Stimulated activated CD8-positive, alpha-beta memory T cell treated with anti-CD3 and anti-CD28 coated beads, Interleukin-12 subunit alpha, Interleukin-12 subunit beta, amount 100 ng/mL, for 1 hour (primary cell): ENCODE data around the gene UBAC1.

ENCODE experiments used
- DNase-seq: peaks from one replicate; pipeline ENCODE4 v3.0.0-alpha.2; 2020; ENCODE audit warnings: low read depth

Gene UBAC1

DNA sequence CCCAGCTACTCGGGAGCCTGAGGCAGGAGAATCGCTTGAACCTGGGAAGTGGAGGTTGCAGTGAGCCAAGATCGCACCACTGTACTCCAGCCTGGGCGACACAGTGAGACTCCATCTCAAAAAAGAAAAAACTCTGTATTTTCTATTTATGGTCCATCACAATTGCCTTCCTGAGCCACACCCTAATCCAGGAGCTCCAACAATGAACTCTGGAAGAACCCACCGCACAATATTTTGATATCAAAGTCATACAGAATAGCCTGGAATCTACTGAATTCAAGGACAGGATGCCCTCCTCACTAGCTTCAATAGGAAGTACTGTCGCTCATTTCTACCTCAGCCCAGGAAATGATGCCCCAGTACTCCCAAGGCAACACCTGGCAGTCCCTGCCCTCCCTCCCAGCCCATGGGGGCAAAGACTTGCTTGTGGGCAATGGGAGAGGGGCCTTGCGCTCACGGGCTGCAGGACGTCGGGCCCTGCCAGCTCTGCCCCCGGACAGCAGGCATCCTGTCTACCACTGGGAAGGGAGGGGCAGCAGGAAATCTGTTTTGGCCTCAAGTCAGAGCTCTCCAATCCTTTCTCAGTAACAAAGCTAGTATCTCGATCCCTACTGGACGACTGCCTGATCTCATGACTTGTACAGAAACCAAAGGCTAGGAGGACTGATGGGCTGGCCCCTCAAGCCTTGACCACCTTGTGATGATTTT lies 19.7 kb downstream of the UBAC1 start:
- no peak for DNase-seq

DNA sequence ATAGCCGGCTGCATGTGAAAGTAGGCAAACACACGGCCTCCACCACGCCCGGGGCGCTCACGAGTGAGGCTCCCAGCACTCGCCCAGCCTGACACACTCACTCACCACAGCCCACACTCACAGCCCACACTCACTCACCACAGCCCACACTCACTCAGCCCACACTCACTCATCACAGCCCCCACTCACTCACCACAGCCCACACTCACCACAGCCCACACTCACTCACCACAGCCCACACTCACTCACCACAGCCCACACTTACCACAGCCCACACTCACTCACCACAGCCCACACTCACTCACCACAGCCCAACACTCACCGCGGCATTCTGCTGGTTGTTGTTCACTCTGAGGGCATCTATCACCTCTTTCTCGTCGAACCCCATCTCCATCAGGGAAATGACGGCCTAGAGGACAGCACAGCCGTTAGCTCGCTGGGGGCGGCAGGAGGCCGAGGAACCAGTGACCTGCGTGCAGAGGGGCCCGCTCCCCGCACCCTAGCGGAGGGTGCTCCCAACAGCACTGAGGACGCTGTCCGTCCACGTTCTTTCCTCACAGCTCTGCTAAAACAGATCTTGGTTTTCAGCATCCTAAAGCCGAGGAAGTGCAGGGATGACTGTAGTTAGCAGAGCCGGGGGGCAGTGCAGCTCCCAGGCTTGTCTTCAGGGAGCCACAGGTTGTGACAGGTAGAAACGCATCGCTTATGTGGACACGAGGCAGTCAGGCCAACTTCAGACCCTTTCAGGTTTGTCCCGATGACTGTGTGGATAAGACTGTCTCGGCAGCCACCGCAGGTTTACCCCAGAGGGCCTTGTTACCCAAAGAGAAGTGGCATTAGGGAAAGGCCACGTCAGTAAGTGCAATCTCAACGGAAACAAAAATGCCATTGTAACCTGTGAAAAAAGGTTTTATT lies 21.6 kb downstream of the UBAC1 start:
- DNase-seq, result peak; percentile 12

DNA sequence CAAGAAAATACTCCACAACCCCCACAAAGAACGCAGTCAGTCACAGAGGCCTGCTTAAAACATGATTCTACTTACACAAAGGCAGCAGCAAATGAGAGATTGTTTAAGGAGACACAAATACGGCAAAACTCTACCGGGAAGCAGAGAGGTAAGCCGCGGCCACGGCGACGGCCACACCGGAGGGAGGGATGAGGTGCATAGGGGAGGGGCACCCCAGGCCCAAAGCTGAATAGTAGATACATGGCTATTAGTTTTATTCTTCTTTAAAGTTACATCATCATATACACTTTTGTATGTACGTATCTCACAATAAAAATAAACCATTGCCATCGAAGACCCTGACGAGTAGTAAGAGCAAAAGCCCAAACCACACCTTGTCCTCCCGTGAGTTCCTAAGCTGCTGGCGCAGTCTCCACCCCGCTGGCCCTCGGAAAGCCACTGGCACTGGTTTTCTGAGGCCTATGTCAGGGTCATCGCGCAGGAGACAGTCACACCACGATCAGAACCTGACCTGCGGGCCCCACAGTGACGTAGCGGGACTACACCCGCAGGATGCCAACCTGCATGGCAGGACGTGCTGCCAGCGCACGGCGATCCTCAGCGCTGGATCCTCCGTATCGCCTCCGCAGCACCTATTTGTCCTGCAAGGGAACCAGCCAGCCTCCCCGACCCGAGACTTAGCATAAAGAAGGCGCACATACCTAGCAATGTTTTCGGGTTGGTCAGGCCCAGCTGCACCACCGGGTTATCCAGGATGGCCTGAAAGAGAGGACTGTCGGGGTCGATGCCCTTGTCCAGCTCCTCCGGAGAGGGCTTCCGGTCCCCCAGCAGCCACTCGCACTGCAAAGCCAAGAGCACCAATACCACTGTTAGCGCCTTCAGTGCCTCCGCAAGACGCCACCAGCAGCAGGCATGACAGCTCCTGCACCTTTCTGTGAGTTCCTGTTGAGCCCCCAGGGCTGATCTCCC lies 23.4 kb downstream of the UBAC1 start:
- no peak for DNase-seq

DNA sequence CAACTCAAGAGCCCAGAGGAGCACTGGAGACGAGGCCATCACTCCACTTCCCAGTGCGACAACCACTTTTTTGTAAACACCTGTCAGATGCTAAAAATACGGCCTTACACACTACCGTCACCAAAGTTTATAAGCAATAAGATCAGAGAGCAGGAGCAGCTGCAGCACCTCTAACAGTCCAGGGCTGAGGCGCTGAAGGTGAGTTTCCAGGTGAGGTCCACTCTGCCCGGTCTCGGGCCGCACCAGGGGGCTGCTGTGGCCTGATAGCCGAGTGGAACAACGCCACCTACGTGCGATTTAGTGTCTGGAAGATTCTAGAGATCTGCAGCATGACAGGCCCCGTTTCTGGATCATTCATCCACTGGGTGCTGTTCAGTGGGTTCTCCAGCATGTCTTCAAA lies 28.1 kb downstream of the UBAC1 start:
- DNase-seq, result no peak

DNA sequence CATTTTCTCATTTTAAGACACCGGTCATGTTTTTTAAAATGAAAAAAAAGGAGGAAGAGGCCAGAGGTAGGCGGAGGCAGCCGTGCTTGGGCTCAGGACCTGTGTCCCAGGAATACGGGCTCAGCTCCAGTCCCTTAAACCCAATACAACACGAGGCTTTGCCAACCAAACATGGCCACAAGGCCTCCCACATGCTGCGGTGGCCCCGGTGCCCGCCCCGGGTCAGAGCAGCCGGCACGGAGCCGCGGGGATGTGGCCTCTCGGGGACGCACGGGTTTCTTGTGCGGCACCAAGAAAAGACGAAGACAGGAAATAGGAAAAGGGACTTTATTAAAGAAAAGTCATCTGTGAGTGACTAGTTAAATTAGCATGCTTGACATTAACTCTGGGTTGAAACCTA lies 28.5 kb downstream of the UBAC1 start:
- no peak for DNase-seq

DNA sequence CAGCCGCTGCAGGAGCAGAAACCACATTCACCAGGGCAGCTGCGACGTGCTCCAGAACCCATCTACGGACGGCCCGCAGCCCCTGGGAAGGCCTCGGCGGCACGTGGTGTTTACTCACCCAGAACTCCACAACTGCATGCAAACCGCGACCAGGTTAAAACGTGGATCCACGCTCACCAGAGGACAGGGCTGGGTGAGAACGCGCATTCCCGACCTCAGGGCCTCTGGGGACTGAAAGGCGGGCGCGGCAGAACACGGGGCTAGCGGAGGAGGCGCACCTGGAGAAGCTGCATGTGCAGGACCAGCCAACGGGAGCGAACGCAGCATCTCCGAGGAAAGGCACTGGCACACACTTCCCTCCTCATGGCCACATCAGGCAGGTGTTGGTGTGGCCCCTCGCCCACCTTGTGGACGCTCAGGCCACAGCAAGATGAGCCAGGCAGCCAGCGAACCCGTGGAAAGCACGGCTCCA lies 29.8 kb downstream of the UBAC1 start:
- no peak for DNase-seq

DNA sequence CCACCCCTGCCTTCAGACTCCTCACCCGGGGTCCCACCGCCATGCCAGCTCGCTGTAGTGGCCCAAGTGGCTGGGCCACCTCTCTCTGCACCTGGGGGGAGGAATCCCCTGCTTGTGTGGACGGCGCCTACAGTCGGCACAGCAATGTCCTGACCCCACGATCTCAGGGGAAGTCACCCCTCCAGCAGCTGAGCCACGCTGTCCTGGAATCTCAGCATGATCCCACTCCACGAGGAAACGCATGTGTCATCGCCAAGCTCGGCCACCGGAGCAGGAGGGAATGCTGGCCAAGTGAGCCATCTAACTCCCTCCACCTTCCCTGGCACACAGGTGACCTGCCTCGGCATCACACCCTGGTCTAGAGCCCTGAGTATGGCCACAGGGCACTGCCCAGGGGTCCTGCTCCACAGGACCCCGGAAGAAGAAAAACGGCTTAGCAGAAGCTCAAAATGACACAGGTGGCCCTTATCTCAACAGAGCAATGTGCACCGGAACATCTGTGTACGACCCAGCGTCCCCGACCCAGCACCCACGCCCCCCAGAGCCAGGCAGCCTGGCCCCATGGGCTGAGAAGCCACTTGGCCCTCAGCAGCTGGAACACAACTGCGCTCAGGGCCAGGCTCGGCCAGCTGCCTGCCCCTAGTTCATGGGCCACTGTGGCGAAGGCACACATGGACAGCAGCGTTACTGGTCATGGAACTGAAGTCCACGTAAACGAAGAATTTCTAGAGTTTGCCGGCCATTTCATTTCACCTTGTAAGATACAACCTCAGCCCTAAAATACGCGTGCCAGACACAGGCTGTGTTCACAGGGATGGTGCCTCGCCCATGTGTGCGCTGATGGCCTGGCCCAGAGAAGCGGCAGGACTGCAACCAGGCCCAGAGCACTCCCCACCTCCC lies 30.5 kb downstream of the UBAC1 start:
- no peak for DNase-seq

DNA sequence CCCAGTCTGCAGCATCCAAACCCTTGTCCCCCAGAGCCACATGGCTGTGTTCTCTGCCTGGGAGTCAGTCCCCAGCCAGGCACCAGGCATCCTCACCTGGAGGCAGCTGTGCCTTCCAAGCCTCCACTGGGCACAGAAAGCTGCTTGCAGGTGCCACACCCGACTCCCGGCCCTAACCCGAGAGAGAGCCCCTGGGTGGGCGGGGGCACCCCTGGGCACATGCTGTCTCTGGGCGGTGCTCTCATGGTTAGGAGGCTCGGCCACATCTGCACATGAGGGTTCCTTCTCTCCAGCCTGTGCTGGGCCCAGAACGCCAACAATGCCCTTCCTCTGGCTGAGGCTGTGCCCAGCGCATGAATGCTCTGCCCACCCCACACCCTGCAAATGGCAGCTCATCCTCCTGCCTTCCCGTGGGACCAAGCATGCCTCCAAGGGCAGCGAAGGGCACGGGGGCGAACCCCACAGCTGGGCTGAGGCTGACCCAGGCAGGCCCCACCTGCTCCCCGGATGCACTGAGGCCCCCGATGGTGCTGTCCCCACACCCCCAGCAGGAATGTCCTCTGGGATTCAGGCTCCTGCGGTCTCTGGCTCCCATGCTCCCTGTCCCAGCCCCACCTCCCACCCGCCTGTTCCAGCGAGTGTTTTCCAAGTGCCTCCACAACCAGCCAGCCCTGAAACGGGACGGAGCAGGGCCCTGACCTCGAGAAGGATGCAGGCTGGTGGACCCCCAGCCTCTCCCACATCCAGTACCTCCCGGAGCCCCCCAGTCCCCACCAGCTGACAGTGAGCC lies 31.3 kb downstream of the UBAC1 start:
- no peak for DNase-seq

DNA sequence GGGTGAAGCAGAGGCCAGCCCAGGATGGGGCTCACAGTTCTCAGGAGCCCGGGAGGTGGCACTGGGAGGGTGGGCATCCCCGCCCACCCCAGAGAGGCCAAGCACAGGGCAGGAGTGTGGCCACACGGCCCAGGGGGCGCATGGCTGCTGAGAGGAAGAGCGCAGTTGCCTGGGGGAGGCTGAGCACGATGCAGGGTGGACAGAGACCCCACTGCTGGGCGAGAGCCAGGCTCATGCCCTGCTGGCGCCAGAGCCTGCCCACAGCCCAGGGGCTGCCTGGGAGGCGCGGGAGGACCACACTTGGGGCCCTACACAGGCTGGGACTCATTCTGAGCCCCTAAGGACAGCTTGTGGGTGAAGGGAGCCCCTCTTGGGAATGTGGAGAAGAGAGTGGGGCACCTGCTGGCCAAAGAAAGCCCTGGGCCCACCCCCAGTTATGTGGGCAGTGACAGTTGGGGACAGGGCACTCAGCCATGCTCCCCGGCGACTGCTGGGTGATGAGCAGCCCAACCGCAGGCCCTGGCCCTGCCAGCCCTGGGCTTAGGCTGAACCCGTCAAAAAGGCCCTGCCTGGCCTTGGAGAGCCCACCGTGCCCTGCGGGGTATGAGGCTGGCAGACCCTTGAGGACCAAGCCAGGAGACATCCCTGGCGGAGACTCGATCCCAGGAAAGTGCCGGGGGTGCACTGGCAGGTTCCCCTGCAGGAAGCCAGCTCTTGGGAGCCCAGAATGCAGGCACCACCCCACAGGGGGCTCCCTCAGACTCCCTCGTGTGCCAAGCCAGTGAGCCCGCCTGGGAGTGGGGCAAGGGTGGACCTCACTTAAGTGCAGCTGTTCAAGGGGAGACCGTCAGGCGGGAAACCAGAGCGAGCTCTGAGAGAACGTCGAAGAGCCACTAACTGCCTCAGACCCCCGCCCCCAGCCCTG lies 32.2 kb downstream of the UBAC1 start:
- no peak for DNase-seq

DNA sequence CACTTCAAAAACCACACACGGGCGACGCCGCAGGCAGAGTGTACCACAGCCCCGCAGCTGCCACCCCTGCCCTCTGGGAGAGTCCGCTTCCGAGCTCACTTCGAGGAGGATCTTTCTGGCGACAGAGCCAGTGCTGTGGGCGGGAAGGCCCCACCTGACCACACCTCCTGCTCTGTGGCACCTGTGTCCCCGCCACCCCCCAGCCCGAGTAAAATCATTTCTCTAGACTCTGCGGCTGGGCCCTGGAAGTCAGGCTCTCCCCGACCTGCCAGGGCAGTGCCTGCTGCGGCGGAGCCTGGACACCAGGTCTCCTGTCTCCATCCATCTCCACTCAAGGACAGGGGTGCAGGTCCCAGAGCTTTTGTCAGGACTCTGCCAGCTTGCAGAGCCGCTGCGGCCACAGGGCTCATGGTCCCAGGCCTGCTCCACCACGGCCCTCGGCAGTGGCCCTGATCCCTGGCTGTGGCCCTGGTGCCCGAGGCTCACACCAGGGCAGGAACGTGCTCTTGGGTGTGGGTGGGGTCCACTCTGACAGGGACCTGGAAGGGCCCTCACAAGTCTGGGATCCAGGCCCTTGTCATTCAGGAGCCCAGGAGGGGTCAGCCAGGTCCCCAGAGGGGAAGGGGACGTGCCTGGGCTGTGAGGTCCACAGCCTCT lies 33.0 kb downstream of the UBAC1 start:
- no peak for DNase-seq

DNA sequence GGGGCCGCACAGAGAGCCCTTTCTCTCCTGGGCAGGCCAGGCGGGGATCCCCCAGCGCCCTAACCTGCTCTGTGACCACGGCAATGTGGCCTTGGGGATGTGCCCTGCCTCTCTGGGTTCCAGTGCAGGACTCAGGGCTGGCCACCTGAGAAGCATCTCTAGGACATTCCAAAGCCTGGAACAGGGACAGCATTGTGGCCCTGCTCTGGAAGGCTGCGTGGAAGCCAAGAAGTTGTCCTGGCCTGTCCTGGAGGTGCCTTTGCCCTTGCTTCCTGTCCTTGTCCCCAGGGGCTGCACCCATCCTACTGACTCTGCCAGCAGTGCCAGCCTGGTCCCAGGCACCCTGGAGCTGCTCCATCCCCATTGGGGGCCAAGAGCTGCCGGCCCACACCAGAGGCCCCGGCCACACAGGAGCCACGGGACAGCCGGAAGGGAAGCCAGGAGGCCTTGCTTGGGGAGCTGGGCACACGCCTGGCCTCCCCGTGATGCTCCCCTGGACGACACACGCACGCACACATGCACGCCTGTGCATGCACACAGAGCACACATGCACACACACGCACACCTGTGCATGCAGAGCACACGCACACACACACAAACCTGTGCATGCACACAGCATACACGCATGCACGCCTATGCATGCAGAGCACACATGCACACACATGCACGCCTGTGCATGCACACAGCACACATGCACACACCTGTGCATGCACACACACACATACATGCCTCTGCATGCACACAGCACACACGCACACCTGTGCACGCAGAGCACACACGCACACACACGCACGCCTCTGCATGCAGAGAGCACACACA lies 33.8 kb downstream of the UBAC1 start:
- no peak for DNase-seq

DNA sequence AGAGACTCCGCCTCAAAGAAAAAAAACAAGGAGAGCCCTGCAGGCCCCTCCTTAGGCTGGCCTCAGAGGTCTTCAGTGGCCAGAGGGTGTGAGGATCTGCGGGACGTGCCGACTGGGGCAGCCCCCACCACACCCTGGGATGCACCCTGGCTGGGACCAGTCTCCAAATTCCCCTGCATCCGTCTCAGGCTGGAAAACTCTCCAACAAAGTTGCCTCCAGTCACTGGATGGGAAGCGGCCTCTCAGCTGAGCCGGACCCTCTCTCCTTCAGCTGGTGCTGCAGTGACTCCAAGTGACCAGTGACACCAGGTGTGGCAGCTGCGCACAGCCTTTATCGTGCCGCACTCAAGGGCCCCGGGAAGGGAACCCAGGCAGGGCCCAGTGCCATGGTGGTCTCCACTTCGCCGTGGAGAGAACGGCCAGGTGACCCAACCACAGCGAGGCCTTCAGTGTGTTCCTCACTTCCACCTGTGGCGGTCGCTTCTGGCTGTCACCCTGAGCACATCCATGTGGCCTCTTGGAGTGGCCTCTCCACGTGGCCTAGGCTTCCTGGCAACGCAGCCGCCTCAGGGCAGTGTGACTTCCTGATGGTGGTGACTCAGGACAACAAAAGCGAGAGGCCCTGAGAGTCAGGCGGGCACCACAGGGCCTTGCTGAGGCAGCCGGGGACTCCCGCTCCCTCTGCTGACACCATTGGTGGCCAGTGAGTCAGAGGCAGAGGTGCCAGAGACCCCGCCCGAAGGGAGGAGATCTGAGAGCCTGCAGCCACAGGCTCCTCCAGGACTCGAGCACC lies 34.6 kb downstream of the UBAC1 start:
- DNase-seq, result no peak

DNA sequence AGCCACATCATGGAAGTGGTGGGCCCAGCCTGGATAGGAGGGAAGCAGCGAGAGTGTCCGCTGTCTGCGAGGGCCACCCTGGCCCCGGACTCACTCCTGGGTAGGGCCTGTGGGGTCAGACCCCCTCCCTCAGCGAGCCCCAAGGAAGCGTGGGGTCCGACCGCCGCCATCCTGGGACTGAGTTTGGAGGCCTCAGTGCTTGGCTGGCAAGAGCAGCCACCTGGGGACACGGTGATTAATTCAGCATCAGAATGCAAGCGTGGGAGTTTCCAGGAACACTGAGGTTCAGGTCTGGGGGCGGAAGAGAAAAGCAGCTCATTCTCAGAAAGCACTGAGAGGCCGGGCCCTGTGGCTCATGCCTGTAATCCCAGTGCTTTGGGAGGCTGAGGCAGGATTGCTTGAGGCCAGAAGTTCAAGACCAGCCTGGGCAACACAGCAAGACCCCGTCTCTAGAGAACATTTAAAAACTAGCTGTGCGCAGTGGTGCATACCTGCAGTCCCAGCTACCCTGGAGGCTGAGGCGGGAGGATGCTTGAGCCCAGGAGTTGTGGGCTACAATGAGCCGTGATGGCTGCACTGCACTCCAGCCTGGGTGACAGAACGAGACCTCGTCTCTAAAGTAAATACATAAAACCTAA lies 35.6 kb downstream of the UBAC1 start:
- no peak for DNase-seq

DNA sequence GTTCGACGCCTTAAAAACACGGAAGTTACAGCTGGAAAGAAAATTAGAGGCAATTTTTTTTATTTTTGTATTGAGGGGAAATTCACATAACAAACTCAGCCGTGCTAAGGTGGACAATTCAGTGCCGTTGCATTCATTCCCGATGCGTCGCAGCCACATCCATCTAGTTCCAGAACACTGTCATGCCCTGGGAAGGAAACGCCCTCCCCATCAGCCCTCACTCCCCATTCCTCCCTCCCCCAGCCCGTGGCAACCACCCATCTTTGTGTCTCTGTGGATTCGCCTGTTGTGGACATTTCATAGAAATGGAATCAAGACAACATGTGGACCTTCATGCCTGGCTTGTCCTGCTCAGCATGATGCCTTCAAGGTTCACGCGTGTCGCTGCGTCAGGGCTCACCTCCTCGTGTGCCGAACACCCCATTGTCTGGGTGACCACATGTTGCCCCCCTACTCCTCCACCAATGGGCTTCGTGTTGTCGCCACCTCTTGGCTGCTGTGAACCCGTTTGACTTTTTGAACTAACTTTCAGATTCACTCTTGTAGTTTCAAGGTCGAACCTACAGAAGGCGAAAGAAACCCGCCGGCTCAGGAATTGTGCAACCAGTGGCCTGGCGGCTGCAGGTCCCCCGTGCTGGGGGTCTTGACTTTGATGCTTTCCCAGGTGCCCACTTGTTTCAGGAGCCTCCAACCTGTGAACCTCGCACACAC lies 36.4 kb downstream of the UBAC1 start:
- no peak for DNase-seq

DNA sequence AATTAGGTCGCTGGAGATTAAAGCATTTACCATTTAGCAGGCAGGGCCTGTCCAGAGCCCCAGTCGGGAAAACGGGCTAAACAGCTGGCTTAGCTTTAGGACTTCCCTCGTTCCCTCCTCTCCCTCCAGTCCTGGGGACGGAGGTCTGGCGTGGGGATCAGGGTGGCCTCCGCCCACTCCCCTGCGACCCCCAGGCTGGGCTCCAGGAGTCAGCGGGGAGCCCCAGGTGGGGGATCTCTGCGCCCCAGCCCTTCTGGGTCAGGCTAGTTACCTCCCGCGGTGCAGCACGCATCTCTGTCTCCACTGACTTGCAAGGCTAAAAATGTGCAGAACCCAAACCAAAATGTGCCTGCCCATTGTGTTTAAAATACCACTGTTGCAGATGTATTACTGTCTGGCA lies 37.7 kb downstream of the UBAC1 start:
- no peak for DNase-seq
